Heart right ventricle (tissue), 16 donors: ENCODE measurements around the gene GCA. TPM values are rescaled to one million over a fixed set of nuclear protein-coding genes. Genes with fewer than 3 reads are reported as not detected.

Experiments used
- ATAC-seq, 8 donors: fragments of 200-7000 bp; cut with Tn5 transposase; one replicate each; pipeline ENCODE4 v1.9.1; 2020; ENCODE audit warnings: mild to moderate bottlenecking in 8 of 8, moderate library complexity in 8 of 8, moderate number of reproducible peaks in 1 of 8
- DNase-seq, 2 donors: peaks; one replicate each; pipeline ENCODE4 v3.0.0-alpha.2; 2020
- H3K27ac ChIP-seq, 10 donors: fragments of 200-600 bp; sonication (generic) in 2 of 10; one replicate each; pipeline versions ENCODE4 v1.5.0 to v1.8.0; 2020 to 2022; ENCODE audit warnings: mild to moderate bottlenecking in 3 of 10
- H3K27me3 ChIP-seq, 7 donors: fragments of 200-600 bp; one replicate each; pipeline ENCODE4 v1.8.0; 2021 to 2022; ENCODE audit warnings: mild to moderate bottlenecking in 2 of 7
- H3K36me3 ChIP-seq, 9 donors: fragments of 200-600 bp; sonication (generic) in 1 of 9; one replicate each; pipeline versions ENCODE4 v1.5.0 to v1.8.0; 2020 to 2022; ENCODE audit warnings: mild to moderate bottlenecking in 2 of 9
- H3K4me1 ChIP-seq, 9 donors: fragments of 200-600 bp; sonication (generic) in 1 of 9; one replicate each; pipeline versions ENCODE4 v1.5.0 to v1.8.0; 2020 to 2022; ENCODE audit warnings: mild to moderate bottlenecking in 4 of 9
- H3K4me3 ChIP-seq, 10 donors: fragments of 200-600 bp; sonication (generic) in 2 of 10; one replicate each; pipeline versions ENCODE4 v1.5.0 to v1.8.0; 2020 to 2022; ENCODE audit warnings: mild to moderate bottlenecking in 7 of 10, moderate library complexity in 2 of 10
- H3K9me3 ChIP-seq, 11 donors: fragments of 200-600 bp in 10 of 11; sonication (generic) in 2 of 11; one replicate each; pipeline versions ENCODE4 v1.5.0 to v1.8.0; 2013 to 2022; ENCODE audit warnings: mild to moderate bottlenecking in 2 of 11, control low read depth in 1 of 11, moderate library complexity in 1 of 11
- CTCF ChIP-seq, 9 donors: fragments of 200-600 bp; sonication (generic) in 2 of 9; IDR thresholded peaks; one replicate each; pipeline versions ENCODE4 v1.5.0 to v1.8.0; 2021 to 2022; ENCODE audit warnings: antibody characterized with exemption in 9 of 9, mild to moderate bottlenecking in 5 of 9, moderate library complexity in 1 of 9
- WGBS, 2 donors: extraction: QIAGEN DNeasy Blood & Tissue Kit; methylation state at CpG; one replicate each; pipeline ENCODE4 v1.1.7; 2013; ENCODE audit warnings: inconsistent platforms in 1 of 2; 5-methylcytosine and 5-hydroxymethylcytosine counted together
- intact Hi-C, 10 donors: fragments of 100-400 bp; cut with DNase I; formaldehyde crosslinking; loops; one replicate each; pipeline versions ENCODE4 v1.11.1 to v1.14.2; 2022
- polyA plus RNA-seq, 2 donors: library from polyadenylated mRNA; stranded (reverse); fragments of 200-250 nt; gene quantifications; one replicate each; pipeline ENCODE4 v1.2.3, GENCODE V29; 2013
- total RNA-seq, 10 donors: library from RNA; stranded (reverse); fragmentation: NEBNext Ultra II Directional in 3 of 10; extraction: Animal tissue kit (Norgen Biotek cat#: 25700) in 3 of 10; gene quantifications; one replicate each; pipeline versions ENCODE4 v1.2.1 to v1.2.4, GENCODE V29; 2021 to 2023
- donor health status: Arrhythmogenic right ventricular cardiomyopathy.
- donor health status: ischemic (EF 13 %, LVEDD 7.1; RV severe dilation, severe dysfunction).
- donor health status: healthy with polysubstance abuse.
- donor health status: DM: no; HTN: yes; CAD: no.
- donor health status: DM: no; HTN: no; CAD: no.
- donor health status: ischemic (EF 25% LVEDD 6.9; RV normal size, moderate dysfunction).
- donor health status: ischemic (EF 25% LVEDD 5.7; RV mildly dilated, moderate dysfunction).
- donor health status: healthy.
- donor health status: DM: yes; HTN: yes; CAD: no.
- donor health status: Ischemic cardiomyopathy.
- donor health status: ischemic (EF 35%, LVEDD 5.7; RV mildly dilated, moderate dysfunction).
- donor health status: nonischemic (EF 11% LVEDD 7.7; RV severe dilation, severe dysfunction).
- donor health status: DM: yes; HTN: yes; CAD: no.
- donor health status: PGD.
- donor health status: ischemic (EF 29% LVEDD 5.4; RV normal size, mild dysfunction).
- donor health status: nonischemic (EF 23%, LVEDD 6.1; RV moderate dilation, normal function).

Gene GCA
- total and polyA plus RNA-seq, 12 donors, result 3.1 to 19.4 (median 6.9) TPM

DNA sequence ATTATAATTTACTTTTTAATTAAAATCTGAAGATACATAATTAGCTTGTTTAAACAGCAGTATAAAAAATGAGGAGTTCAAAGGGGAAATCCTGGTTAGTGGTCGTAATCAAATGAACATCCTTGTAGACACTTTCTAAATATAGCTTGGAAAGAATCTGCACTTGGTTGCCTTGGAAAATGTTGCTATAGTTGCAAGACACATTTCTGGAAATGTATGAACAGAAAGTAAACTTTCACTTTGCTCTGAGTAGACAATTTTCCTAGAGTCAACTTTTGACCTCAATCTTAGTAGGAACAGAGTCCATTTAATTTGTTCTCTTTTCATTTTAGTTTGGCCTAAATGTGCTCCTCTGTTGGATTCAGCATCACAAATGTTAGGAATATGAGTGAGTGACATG, 38.3 kb downstream of the GCA start:
- Histone ChIP-seq H3K27me3 (no peaks in the 10 kb centered on the region), H3K9me3 (no peaks in the 10 kb centered on the region), H3K27ac (no peak overlapping the region), H3K4me3 (no peak overlapping the region), H3K36me3 (no peaks in the 10 kb centered on the region), H3K4me1 (peaks cover 0 to 28% (median 4%) of the 10 kb centered on the region in 9 donors)
- ATAC-seq, result peak in 2 of 8 donors; percentile 61 to 75
- WGBS, 2 donors, result 0 to 2% methylated on average over 1 of the region's 1 CpG
- intact Hi-C loops, result no loop called here
- peak in 1 of 2 donors; percentile 27 for DNase-seq
- TF ChIP-seq CTCF (IDR thresholded peaks at IDR 0.05), result no peak

GRCh38 chr2:162385536-162385935, 41.6 kb downstream of the GCA start:
- intact Hi-C loops, result loop anchor here in 1 of 10 donors (5.0 kb wide), 1 partner anchor 927 kb away; no protein-coding TSS in a partner anchor
- TF ChIP-seq CTCF (IDR thresholded peaks at IDR 0.05), result no peak
- peaks cover 0 to 28% (median 4%) of the 10 kb centered on the region in 9 donors for H3K4me1 ChIP-seq
- DNase-seq (no peak), ATAC-seq (no peak)
- no peak overlapping the region for H3K27ac ChIP-seq
- WGBS, 2 donors, result 60 to 68% methylated on average over 3 of the region's 3 CpGs
- no peaks in the 10 kb centered on the region for H3K36me3 ChIP-seq
- H3K9me3 ChIP-seq, result no peaks in the 10 kb centered on the region
- H3K27me3 ChIP-seq, result no peaks in the 10 kb centered on the region
- no peak overlapping the region for H3K4me3 ChIP-seq

DNA sequence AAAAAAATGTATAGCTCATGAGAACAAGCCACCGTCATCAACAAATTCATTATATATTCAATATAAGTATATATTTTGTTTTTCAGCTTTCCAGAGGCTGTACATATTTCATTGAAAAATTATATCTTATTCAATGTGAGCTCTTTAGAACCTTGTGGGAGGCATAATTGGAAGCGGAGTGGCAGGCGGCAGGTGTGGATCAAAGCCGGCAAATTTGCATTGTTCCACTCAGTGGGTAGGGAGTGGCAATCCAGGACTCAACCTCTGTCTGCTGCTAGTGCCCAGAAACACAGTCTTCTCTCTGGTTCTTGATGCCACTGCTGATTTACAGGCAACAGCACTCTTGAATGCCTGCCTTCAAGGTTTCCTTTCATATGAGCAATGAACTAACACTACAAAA, 46.9 kb downstream of the GCA start:
- no peak for ATAC-seq
- DNase-seq, result no peak
- no peak for TF ChIP-seq CTCF (IDR thresholded peaks at IDR 0.05)
- intact Hi-C loops, result no loop called here
- 94 to 97% methylated on average over 4 of the region's 4 CpGs for WGBS, 2 donors
- Histone ChIP-seq H3K4me3 (no peak overlapping the region), H3K4me1 (no peaks in the 10 kb centered on the region), H3K27ac (no peak overlapping the region), H3K36me3 (no peaks in the 10 kb centered on the region), H3K27me3 (no peaks in the 10 kb centered on the region), H3K9me3 (peaks cover 0 to 3% (median 0%) of the 10 kb centered on the region in 11 donors)

GRCh38 chr2:162400336-162400735, 56.4 kb downstream of the GCA start:
- Histone ChIP-seq H3K9me3 (no peaks in the 10 kb centered on the region), H3K36me3 (no peaks in the 10 kb centered on the region), H3K4me3 (no peak overlapping the region), H3K4me1 (no peaks in the 10 kb centered on the region), H3K27ac (no peak overlapping the region), H3K27me3 (no peaks in the 10 kb centered on the region)
- intact Hi-C loops, result no loop called here
- DNase-seq (no peak), ATAC-seq (no peak)
- WGBS, 2 donors, result 90 to 96% methylated on average over 3 of the region's 3 CpGs
- TF ChIP-seq CTCF (IDR thresholded peaks at IDR 0.05), result no peak
